ENCODE measurements around the gene ALOX12B. TPM values are rescaled to one million over a fixed set of nuclear protein-coding genes. Genes with fewer than 3 reads are reported as not detected.

ALOX12B gene
- total RNA-seq, 1 donor, result not detected

DNA sequence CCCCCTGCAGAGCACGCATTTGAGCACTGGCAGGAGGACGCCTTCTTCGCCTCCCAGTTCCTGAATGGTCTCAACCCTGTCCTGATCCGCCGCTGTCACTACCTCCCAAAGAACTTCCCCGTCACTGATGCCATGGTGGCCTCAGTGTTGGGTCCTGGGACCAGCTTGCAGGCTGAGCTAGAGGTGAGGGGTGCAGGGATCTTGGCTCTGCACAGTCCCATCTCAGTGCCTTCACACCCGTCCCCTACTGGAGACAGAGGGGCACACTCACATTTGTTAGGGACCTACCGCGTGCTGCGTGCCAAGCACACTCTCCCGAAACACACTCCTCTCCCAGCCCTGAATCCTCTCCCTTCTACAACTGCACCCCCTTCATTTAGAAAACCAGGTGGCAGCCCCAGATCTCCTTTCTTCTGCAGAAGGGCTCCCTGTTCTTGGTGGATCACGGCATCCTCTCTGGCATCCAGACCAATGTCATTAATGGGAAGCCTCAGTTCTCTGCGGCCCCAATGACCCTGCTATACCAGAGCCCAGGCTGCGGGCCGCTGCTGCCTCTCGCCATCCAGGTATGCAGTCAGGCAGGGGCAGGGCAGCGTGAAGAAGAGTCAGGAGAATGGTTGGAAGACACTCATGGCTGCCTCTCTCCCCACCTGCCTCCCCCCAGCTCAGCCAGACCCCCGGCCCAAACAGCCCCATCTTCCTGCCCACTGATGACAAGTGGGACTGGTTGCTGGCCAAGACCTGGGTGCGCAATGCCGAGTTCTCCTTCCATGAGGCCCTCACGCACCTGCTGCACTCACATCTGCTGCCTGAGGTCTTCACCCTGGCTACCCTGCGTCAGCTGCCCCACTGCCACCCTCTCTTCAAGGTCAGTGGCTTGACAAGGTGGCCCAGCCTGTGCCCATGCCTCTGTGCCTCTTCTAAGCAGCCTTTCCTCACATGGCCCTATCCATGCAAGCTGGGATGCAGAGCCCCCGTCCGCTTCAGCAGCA lies 42.4 kb downstream of the ALOX12B start:
- no peak for DNase-seq (ENCODE audit: low read depth)
- TF ChIP-seq, protein P1, sequence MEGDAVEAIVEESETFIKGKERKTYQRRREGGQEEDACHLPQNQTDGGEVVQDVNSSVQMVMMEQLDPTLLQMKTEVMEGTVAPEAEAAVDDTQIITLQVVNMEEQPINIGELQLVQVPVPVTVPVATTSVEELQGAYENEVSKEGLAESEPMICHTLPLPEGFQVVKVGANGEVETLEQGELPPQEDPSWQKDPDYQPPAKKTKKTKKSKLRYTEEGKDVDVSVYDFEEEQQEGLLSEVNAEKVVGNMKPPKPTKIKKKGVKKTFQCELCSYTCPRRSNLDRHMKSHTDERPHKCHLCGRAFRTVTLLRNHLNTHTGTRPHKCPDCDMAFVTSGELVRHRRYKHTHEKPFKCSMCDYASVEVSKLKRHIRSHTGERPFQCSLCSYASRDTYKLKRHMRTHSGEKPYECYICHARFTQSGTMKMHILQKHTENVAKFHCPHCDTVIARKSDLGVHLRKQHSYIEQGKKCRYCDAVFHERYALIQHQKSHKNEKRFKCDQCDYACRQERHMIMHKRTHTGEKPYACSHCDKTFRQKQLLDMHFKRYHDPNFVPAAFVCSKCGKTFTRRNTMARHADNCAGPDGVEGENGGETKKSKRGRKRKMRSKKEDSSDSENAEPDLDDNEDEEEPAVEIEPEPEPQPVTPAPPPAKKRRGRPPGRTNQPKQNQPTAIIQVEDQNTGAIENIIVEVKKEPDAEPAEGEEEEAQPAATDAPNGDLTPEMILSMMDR (IDR thresholded peaks at IDR 0.05; ENCODE audit: insufficient read depth, low read length), result no peak
- H3K4me3 ChIP-seq (ENCODE audit: low read depth, low read length), result no peak overlapping the region

DNA sequence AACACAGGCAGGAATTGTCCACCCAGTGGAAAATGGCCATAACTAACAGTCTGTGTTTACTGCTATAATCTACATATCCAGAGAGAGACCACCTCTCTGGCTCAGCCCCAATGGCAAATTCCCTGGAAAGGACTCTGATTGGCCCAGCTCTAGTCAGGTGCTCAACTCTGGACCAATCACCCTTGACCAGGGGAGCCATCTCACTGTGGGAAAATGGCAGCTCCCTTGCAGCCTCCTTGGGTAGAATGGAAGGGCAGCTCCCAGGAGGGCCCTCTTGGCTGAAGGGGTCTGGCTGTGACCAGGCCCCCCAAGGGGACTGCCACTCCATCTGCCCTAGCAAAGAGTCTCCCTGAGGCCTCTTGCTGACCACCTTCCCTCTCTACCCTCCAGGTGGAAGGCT lies 45.5 kb downstream of the ALOX12B start:
- no peak overlapping the region for H3K4me3 ChIP-seq (ENCODE audit: low read depth, low read length)
- DNase-seq (ENCODE audit: low read depth), result no peak
- TF ChIP-seq, protein P1 (IDR thresholded peaks at IDR 0.05; ENCODE audit: insufficient read depth, low read length), result no peak

DNA sequence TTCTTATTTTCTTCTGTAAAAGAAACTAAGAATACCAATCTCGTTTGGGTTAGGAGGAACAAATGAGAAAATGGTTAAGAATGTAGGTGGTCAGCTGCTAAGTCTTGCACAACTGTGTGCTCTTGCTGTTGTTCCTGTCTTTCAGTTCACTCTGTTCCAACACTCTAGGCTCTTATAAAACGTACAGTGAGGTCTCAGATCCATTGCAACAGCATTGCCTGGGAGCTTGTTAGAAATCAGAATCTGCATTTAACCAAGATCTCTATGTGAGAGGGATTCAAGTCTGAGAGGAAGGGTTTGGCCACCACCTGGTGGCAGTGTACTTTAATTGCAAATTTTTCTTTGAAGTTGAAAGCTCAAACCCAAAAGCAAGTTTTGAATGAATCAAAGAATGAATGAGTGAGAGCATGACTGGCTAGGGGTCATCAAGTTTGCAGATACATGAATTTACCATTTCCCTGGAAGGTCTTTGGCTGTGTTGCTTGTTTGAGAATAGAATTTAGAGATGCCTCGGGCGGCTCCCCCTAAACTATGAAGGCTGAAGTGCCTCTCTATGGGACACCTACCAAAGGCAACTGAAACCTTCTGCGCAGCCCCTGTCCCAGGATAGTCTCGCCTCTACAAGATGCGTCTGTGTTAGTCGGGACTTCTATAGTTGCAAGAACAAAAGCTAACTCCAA lies 46.1 kb downstream of the ALOX12B start:
- peak; percentile 90 for DNase-seq (ENCODE audit: low read depth)
- no peak overlapping the region for H3K4me3 ChIP-seq (ENCODE audit: low read depth, low read length)
- TF ChIP-seq, protein P1 (IDR thresholded peaks at IDR 0.05; ENCODE audit: insufficient read depth, low read length), result peak; percentile 64

DNA sequence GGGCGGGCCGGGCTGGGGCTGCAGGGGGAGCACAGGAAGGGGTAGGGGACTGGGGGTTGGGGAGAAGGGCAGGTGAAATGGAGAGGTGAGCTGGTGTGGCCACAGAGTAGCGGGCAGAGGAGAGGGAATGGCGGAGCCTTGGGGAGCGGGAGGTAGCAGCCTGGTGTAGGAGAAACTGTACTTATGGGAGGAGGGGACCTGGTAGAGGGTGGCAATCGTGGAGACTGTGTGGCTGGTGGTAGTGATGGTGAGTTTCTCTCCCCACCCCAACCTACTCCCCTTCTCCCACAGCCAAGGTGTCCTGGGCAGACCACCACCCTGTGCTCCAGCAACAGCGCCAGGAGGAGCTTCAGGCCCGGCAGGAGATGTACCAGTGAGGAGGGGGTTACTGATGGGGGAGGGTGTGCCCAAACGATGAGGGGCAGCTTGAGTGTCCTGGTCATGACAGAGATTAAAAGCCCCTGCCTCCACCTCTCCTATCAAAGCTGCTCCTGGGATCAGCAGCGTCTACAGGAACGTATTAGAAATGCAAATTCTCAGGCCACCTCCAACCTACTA lies 47.8 kb downstream of the ALOX12B start:
- DNase-seq (ENCODE audit: low read depth), result no peak
- TF ChIP-seq, protein P1 (IDR thresholded peaks at IDR 0.05; ENCODE audit: insufficient read depth, low read length), result no peak
- no peak overlapping the region for H3K4me3 ChIP-seq (ENCODE audit: low read depth, low read length)

DNA sequence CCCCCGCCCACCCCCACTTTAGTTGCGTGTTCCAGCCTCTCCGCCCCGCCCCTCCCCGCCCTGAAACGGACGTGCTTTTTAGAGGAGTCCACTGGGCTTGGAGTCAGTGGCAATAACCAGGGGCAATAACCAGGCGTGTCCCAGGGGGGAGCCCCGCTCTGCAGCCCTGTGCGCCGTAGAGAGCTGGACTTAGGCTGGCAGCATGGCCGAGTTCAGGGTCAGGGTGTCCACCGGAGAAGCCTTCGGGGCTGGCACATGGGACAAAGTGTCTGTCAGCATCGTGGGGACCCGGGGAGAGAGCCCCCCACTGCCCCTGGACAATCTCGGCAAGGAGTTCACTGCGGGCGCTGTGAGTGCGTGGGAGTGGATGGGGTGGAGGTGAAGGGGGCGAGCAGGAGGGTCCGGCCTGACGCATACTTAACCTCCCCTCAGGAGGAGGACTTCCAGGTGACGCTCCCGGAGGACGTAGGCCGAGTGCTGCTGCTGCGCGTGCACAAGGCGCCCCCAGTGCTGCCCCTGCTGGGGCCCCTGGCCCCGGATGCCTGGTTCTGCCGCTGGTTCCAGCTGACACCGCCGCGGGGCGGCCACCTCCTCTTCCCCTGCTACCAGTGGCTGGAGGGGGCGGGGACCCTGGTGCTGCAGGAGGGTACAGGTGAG lies 48.4 kb downstream of the ALOX12B start, which contains the start of gene ALOX15B:
Gene ALOX15B, plus strand, starts transcription at position 106 of the 657 bp plus-strand sequence. Its CDS starts 97 bp downstream, at position 203.
- TF ChIP-seq, protein P1 (IDR thresholded peaks at IDR 0.05; ENCODE audit: insufficient read depth, low read length), result no peak
- DNase-seq (ENCODE audit: low read depth), result no peak
- no peak within 1 kb of the TSS for H3K4me3 ChIP-seq (ENCODE audit: low read depth, low read length)

DNA sequence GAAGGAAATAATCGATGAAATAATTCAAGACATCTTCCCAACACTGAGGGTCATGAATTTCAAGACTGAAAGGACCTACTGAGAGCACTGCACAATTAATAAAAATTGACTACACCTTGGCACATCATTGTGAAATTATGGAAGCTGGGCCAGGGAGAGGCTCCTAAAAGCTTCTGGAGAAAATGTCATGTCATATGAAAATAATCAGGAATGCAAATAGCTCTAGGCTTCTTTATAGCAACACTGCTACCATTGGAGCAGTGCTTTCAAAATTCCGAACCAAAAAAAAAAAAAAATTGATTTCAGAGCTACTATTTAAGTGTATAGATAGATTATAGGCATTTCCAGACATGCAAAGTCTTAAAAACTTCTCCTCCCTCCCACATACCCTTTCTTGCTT lies 55.1 kb downstream of the ALOX12B start:
- TF ChIP-seq, protein P1 (IDR thresholded peaks at IDR 0.05; ENCODE audit: insufficient read depth, low read length), result no peak
- DNase-seq (ENCODE audit: low read depth), result no peak
- H3K4me3 ChIP-seq (ENCODE audit: low read depth, low read length), result no peak overlapping the region
